Measurements from ENCODE around the gene ZFP64. TPM values are rescaled to one million over a fixed set of nuclear protein-coding genes. Genes with fewer than 3 reads are reported as not detected.
"Not testable (repeated sequence)": the region's sequence is repeated elsewhere in the genome, so short reads cannot be mapped to it uniquely, and the experiment has no call there.

The ZFP64 gene
- total RNA-seq, 1 donor from 2014 or later, result 3.4 TPM

- DNase-seq (ENCODE audit: low spot score in 2 of 2), result no peak
- intact Hi-C loops (cut with DNase I), result no loop called here
- H3K27me3 ChIP-seq, result no peaks in the 10 kb centered on the region
- no peak for TF ChIP-seq CTCF (IDR thresholded peaks at IDR 0.05)
- H3K4me1 ChIP-seq, result no peaks in the 10 kb centered on the region
- no peak overlapping the region for H3K27ac ChIP-seq
- H3K9me3 ChIP-seq, result no peaks in the 10 kb centered on the region
- H3K36me3 ChIP-seq, result no peaks in the 10 kb centered on the region
- no peak overlapping the region for H3K4me3 ChIP-seq
These were observed 48.8 kb downstream of the ZFP64 start for GRCh38 chr20:52142757-52143156.

GRCh38 chr20:52139986-52140385 lies 51.6 kb downstream of the ZFP64 start:
- Histone ChIP-seq H3K27me3 (no peaks in the 10 kb centered on the region), H3K9me3 (no peaks in the 10 kb centered on the region), H3K36me3 (no peaks in the 10 kb centered on the region), H3K4me1 (no peaks in the 10 kb centered on the region), H3K4me3 (no peak overlapping the region), H3K27ac (no peak overlapping the region)
- no peak for TF ChIP-seq CTCF (IDR thresholded peaks at IDR 0.05)
- intact Hi-C loops (cut with DNase I), result no loop called here
- DNase-seq (ENCODE audit: low spot score in 2 of 2), result no peak

- no peak for TF ChIP-seq CTCF (IDR thresholded peaks at IDR 0.05)
- DNase-seq (ENCODE audit: low spot score in 2 of 2), result no peak
These were observed 53.7 kb downstream of the ZFP64 start for GRCh38 chr20:52137850-52138249.

GRCh38 chr20:52133714-52134113 lies 57.9 kb downstream of the ZFP64 start:
- H3K9me3 ChIP-seq; H3K36me3 ChIP-seq; H3K4me1 ChIP-seq; intact Hi-C loops (cut with DNase I); DNase-seq (ENCODE audit: low spot score in 2 of 2); H3K27me3 ChIP-seq; H3K27ac ChIP-seq; H3K4me3 ChIP-seq: not testable (repeated sequence)

More at GRCh38 chr20:52137850-52138249, 53.7 kb downstream of the ZFP64 start:
- no peaks in the 10 kb centered on the region for H3K36me3 ChIP-seq
- intact Hi-C loops (cut with DNase I), result no loop called here
- H3K9me3 ChIP-seq, result no peaks in the 10 kb centered on the region
- H3K4me3 ChIP-seq, result no peak overlapping the region
- no peaks in the 10 kb centered on the region for H3K27me3 ChIP-seq
- H3K4me1 ChIP-seq, result no peaks in the 10 kb centered on the region
- no peak overlapping the region for H3K27ac ChIP-seq

- Histone ChIP-seq H3K36me3 (no peaks in the 10 kb centered on the region), H3K27ac (no peak overlapping the region), H3K27me3 (no peaks in the 10 kb centered on the region), H3K9me3 (no peaks in the 10 kb centered on the region), H3K4me3 (no peak overlapping the region), H3K4me1 (no peaks in the 10 kb centered on the region)
- no peak for TF ChIP-seq CTCF (IDR thresholded peaks at IDR 0.05)
- DNase-seq (ENCODE audit: low spot score in 2 of 2), result no peak
- intact Hi-C loops (cut with DNase I), result no loop called here
These were observed 59.2 kb downstream of the ZFP64 start for GRCh38 chr20:52132337-52132736.

GRCh38 chr20:52131048-52131643 lies 60.4 kb downstream of the ZFP64 start:
- TF ChIP-seq CTCF (IDR thresholded peaks at IDR 0.05), result no peak
- intact Hi-C loops (cut with DNase I), result no loop called here
- Histone ChIP-seq H3K27ac (no peak overlapping the region), H3K36me3 (no peaks in the 10 kb centered on the region), H3K27me3 (no peaks in the 10 kb centered on the region), H3K9me3 (no peaks in the 10 kb centered on the region), H3K4me1 (no peaks in the 10 kb centered on the region), H3K4me3 (no peak overlapping the region)
- DNase-seq (ENCODE audit: low spot score in 2 of 2), result no peak

Measured in ascending aorta (tissue), 2 donors.